ENCODE results near the gene EGFL7.

EGFL7 gene

GRCh38 chr9:136643596-136644342 is 18.9 kb upstream of the EGFL7 start:
- DNase-seq (ENCODE audit: low read depth in 1 of 2, low spot score in 1 of 2), result no peak

- DNase-seq (ENCODE audit: low read depth in 1 of 2, low spot score in 1 of 2), result no peak
These were observed 18.4 kb upstream of the EGFL7 start for GRCh38 chr9:136644343-136644592.

GRCh38 chr9:136644593-136645351 is 17.9 kb upstream of the EGFL7 start:
- peak; percentile 47 to 59 for DNase-seq (ENCODE audit: low read depth in 1 of 2, low spot score in 1 of 2)

- no peak for DNase-seq (ENCODE audit: low read depth in 1 of 2, low spot score in 1 of 2)
These were observed 17.3 kb upstream of the EGFL7 start for GRCh38 chr9:136645352-136645902.

- DNase-seq (ENCODE audit: low read depth in 1 of 2, low spot score in 1 of 2), result no peak
These were observed 16.6 kb upstream of the EGFL7 start for GRCh38 chr9:136645903-136646754.

GRCh38 chr9:136646827-136647711 is 15.6 kb upstream of the EGFL7 start:
- no peak for DNase-seq (ENCODE audit: low read depth in 1 of 2, low spot score in 1 of 2)

GRCh38 chr9:136648751-136649150 is 14.0 kb upstream of the EGFL7 start:
- no peak for DNase-seq (ENCODE audit: low read depth in 1 of 2, low spot score in 1 of 2)

GRCh38 chr9:136650021-136650420 is 12.7 kb upstream of the EGFL7 start:
- no peak for DNase-seq (ENCODE audit: low read depth in 1 of 2, low spot score in 1 of 2)

GRCh38 chr9:136650648-136651047 is 12.1 kb upstream of the EGFL7 start:
- DNase-seq (ENCODE audit: low read depth in 1 of 2, low spot score in 1 of 2), result no peak

GRCh38 chr9:136651860-136652259 is 10.9 kb upstream of the EGFL7 start:
- DNase-seq (ENCODE audit: low read depth in 1 of 2, low spot score in 1 of 2), result no peak

GRCh38 chr9:136653323-136654079 is 9.2 kb upstream of the EGFL7 start:
- no peak for DNase-seq (ENCODE audit: low read depth in 1 of 2, low spot score in 1 of 2)

- DNase-seq (ENCODE audit: low read depth in 1 of 2, low spot score in 1 of 2), result no peak
These were observed 7.7 kb upstream of the EGFL7 start for GRCh38 chr9:136654820-136655535.

GRCh38 chr9:136655536-136656182 is 7.1 kb upstream of the EGFL7 start:
- DNase-seq (ENCODE audit: low read depth in 1 of 2, low spot score in 1 of 2), result no peak

GRCh38 chr9:136656183-136656738 is 6.5 kb upstream of the EGFL7 start:
- DNase-seq (ENCODE audit: low read depth in 1 of 2, low spot score in 1 of 2), result no peak

GRCh38 chr9:136656795-136657611 is 5.7 kb upstream of the EGFL7 start:
- no peak for DNase-seq (ENCODE audit: low read depth in 1 of 2, low spot score in 1 of 2)

- DNase-seq (ENCODE audit: low read depth in 1 of 2, low spot score in 1 of 2), result no peak
These were observed 4.5 kb upstream of the EGFL7 start for GRCh38 chr9:136657974-136658848.

All from activated T-helper 1 cell treated with anti-CD3 and anti-CD28 coated beads, Interleukin-2, amount 50 U/mL, for 16 hours (primary cell).